ENCODE data around the gene NEUROG1.
"Not testable (repeated sequence)": the region's sequence is repeated elsewhere in the genome, so short reads cannot be mapped to it uniquely, and the experiment has no call there.

The NEUROG1 gene

GRCh38 chr5:135498637-135498995 lies 37.1 kb downstream of the NEUROG1 start:
- H3K4me1 ChIP-seq (ENCODE audit: low read depth, poor library complexity, severe bottlenecking): no peaks in the 10 kb centered on the region
- H3K4me3 ChIP-seq (IDR thresholded peaks at IDR 0.05; ENCODE audit: insufficient read depth, low read depth, low read length): no peak overlapping the region
- H3K27me3 ChIP-seq (ENCODE audit: insufficient read depth, low read depth): no peaks in the 10 kb centered on the region
- no peak overlapping the region for H2AFZ ChIP-seq (ENCODE audit: low read depth)
- no peak overlapping the region for H3K9ac ChIP-seq
- no peaks in the 10 kb centered on the region for H3K79me2 ChIP-seq (ENCODE audit: insufficient read depth, low read depth)
- H3K4me2 ChIP-seq: no peak overlapping the region
- no peaks in the 10 kb centered on the region for H3K36me3 ChIP-seq (ENCODE audit: insufficient read depth)
- H3K27ac ChIP-seq: no peak overlapping the region
- no peaks in the 10 kb centered on the region for H4K20me1 ChIP-seq (ENCODE audit: insufficient read depth)
- no peak for TF ChIP-seq CTCF (conservative IDR thresholded peaks at IDR 0.05; ENCODE audit: low read depth, low read length)

GRCh38 chr5:135497971-135498636 lies 37.7 kb downstream of the NEUROG1 start:
- Histone ChIP-seq H3K4me3 (IDR thresholded peaks at IDR 0.05; ENCODE audit: insufficient read depth, low read depth, low read length) (no peak overlapping the region), H2AFZ (ENCODE audit: low read depth) (no peak overlapping the region), H3K79me2 (ENCODE audit: insufficient read depth, low read depth) (no peaks in the 10 kb centered on the region), H3K4me1 (ENCODE audit: low read depth, poor library complexity, severe bottlenecking) (no peaks in the 10 kb centered on the region), H3K27ac (no peak overlapping the region), H3K27me3 (ENCODE audit: insufficient read depth, low read depth) (no peaks in the 10 kb centered on the region), H3K36me3 (ENCODE audit: insufficient read depth) (no peaks in the 10 kb centered on the region), H3K9ac (no peak overlapping the region), H4K20me1 (ENCODE audit: insufficient read depth) (no peaks in the 10 kb centered on the region), H3K4me2 (no peak overlapping the region)
- TF ChIP-seq CTCF (conservative IDR thresholded peaks at IDR 0.05; ENCODE audit: low read depth, low read length): no peak

DNA sequence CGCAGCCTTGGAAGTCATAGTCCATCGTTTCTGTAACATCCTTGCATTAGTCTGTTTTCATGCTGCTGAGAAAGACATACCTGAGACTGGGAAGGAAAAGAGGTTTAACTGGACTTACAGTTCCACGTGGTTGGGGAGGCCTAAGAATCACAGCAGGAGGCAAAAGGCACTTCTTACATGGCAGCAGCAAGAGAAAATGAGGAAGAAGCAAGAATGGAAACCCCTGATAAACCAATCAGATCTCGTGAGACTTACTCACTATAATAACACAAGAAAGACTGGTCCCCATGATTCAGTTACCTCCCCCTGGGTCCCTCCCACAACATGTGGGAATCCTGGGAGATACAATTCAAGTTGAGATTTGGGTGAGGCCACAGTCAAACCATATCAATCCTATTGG lies 40.2 kb downstream of the NEUROG1 start:
- H3K79me2 ChIP-seq (ENCODE audit: insufficient read depth, low read depth); H3K4me2 ChIP-seq; H3K27ac ChIP-seq; H2AFZ ChIP-seq (ENCODE audit: low read depth); H4K20me1 ChIP-seq (ENCODE audit: insufficient read depth); H3K36me3 ChIP-seq (ENCODE audit: insufficient read depth); H3K4me3 ChIP-seq (IDR thresholded peaks at IDR 0.05; ENCODE audit: insufficient read depth, low read depth, low read length); H3K27me3 ChIP-seq (ENCODE audit: insufficient read depth, low read depth); H3K9ac ChIP-seq; H3K4me1 ChIP-seq (ENCODE audit: low read depth, poor library complexity, severe bottlenecking): not testable (repeated sequence)

DNA sequence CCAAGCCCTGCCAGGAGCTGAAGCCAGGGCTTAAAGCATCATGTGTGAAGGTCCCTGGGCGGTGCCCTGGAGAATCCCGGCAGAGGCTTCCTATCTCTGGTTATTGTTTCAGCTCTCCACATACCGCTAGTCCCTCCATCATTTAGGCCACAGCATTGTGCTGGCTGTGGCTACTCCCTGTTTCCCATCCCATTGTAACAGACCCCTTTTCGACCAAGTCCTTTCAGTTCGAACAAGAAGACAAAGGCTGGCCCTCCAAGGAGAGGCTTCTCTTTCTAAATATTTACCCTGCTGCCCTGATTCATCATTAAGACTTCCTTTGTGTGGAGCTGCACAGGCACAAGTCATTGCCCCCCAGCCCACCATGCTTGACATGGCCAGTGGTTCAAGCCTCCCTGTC lies 41.6 kb downstream of the NEUROG1 start:
- Histone ChIP-seq H3K27me3 (ENCODE audit: insufficient read depth, low read depth) (no peaks in the 10 kb centered on the region), H3K4me1 (ENCODE audit: low read depth, poor library complexity, severe bottlenecking) (no peaks in the 10 kb centered on the region), H3K79me2 (ENCODE audit: insufficient read depth, low read depth) (no peaks in the 10 kb centered on the region), H2AFZ (ENCODE audit: low read depth) (no peak overlapping the region), H3K4me2 (no peak overlapping the region), H3K9ac (no peak overlapping the region), H3K36me3 (ENCODE audit: insufficient read depth) (no peaks in the 10 kb centered on the region), H3K4me3 (IDR thresholded peaks at IDR 0.05; ENCODE audit: insufficient read depth, low read depth, low read length) (no peak overlapping the region), H4K20me1 (ENCODE audit: insufficient read depth) (no peaks in the 10 kb centered on the region), H3K27ac (no peak overlapping the region)
- no peak for TF ChIP-seq CTCF (conservative IDR thresholded peaks at IDR 0.05; ENCODE audit: low read depth, low read length)

DNA sequence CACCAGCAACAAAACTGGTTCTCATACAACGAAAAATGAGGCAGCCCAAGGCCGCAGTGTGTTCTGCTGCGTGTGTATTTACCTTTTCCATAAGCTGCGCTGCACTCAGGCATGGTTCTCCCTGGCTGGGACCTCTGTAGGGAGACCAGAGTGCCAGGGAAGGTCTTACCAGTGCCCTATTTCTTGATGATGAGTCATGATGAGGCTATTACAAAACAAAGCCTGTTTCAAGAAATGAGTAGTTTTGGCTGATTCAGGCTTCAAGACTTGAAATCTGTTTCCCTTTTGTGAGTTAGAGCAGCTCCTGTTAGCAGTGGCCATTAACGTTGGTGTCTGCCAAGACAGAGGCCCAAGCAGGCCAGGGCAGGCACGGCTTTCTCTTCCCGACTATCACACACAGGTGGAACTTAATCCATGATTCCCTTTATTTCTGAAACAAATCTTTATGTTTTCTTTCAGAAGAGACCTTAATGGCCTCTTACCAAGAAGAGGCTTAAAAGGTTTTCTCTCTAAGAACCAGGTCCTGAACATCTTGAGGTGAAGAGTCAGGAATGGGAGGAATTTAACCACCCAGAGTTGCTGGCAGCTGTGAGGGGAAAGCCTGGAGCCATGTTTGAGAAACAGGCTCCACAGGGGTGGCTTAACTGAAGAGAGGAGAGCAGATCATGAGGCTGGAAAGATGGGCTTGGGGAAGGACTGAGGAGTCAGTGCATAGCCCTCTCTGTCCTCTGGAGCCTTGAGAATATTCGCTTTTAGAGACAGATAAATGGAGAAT lies 42.2 kb downstream of the NEUROG1 start:
- no peak overlapping the region for H3K4me2 ChIP-seq
- H3K36me3 ChIP-seq (ENCODE audit: insufficient read depth): no peaks in the 10 kb centered on the region
- H3K79me2 ChIP-seq (ENCODE audit: insufficient read depth, low read depth): no peaks in the 10 kb centered on the region
- no peak overlapping the region for H3K27ac ChIP-seq
- no peak for TF ChIP-seq CTCF (conservative IDR thresholded peaks at IDR 0.05; ENCODE audit: low read depth, low read length)
- no peak overlapping the region for H2AFZ ChIP-seq (ENCODE audit: low read depth)
- H4K20me1 ChIP-seq (ENCODE audit: insufficient read depth): no peaks in the 10 kb centered on the region
- H3K9ac ChIP-seq: no peak overlapping the region
- no peaks in the 10 kb centered on the region for H3K4me1 ChIP-seq (ENCODE audit: low read depth, poor library complexity, severe bottlenecking)
- H3K27me3 ChIP-seq (ENCODE audit: insufficient read depth, low read depth): no peaks in the 10 kb centered on the region
- H3K4me3 ChIP-seq (IDR thresholded peaks at IDR 0.05; ENCODE audit: insufficient read depth, low read depth, low read length): no peak overlapping the region
